ENCODE measurements around the gene HIPK1.
A peak's percentile ranks its signal among the peaks of the same experiment; 100 is the strongest.

The HIPK1 gene

GRCh38 chr1:113928941-113929749, at the start of gene HIPK1:
HIPK1 (plus strand) TSS chr1:113929324.
- DNase-seq: peak; percentile 94

GRCh38 chr1:113879739-113880038, 49.4 kb upstream of the HIPK1 start:
- DNase-seq: no peak

- DNase-seq: no peak
Observed at GRCh38 chr1:113881661-113882060, 47.5 kb upstream of the HIPK1 start.

GRCh38 chr1:113886417-113887401, 42.4 kb upstream of the HIPK1 start:
- DNase-seq: no peak

- DNase-seq: no peak
Observed at GRCh38 chr1:113887402-113888175, 41.5 kb upstream of the HIPK1 start, which contains the start of gene BCL2L15. BCL2L15 (minus strand) TSS chr1:113887581; CDS start chr1:113887375, 206 bp downstream.

GRCh38 chr1:113890816-113891215, 38.3 kb upstream of the HIPK1 start:
- DNase-seq: no peak

GRCh38 chr1:113891631-113892220, 37.4 kb upstream of the HIPK1 start:
- DNase-seq: no peak

- no peak for DNase-seq
Observed at GRCh38 chr1:113893267-113893666, 35.9 kb upstream of the HIPK1 start.

GRCh38 chr1:113895098-113895497, 34.0 kb upstream of the HIPK1 start:
- DNase-seq: no peak

- no peak for DNase-seq
Observed at GRCh38 chr1:113895961-113896360, 33.2 kb upstream of the HIPK1 start.

GRCh38 chr1:113898241-113898814, 30.8 kb upstream of the HIPK1 start:
- DNase-seq: no peak

GRCh38 chr1:113899111-113899510, 30.0 kb upstream of the HIPK1 start:
- DNase-seq: no peak

- no peak for DNase-seq
Observed at GRCh38 chr1:113901191-113901590, 27.9 kb upstream of the HIPK1 start.

GRCh38 chr1:113903501-113904292, 25.4 kb upstream of the HIPK1 start:
- DNase-seq: peak; percentile 25

- DNase-seq: no peak
Observed at GRCh38 chr1:113904293-113904673, 24.8 kb upstream of the HIPK1 start.

GRCh38 chr1:113904674-113905434, 24.3 kb upstream of the HIPK1 start, which contains the start of the genes AP4B1 and DCLRE1B:
AP4B1 (minus strand) TSS chr1:113904799; CDS start chr1:113904717, 82 bp downstream.
DCLRE1B (plus strand) TSS chr1:113905326; CDS start chr1:113905587, 261 bp downstream.
- peak; percentile 94 for DNase-seq

- DNase-seq: no peak
Observed at GRCh38 chr1:113905435-113905861, 23.7 kb upstream of the HIPK1 start.

GRCh38 chr1:113912594-113913311, 16.4 kb upstream of the HIPK1 start:
- no peak for DNase-seq

- no peak for DNase-seq
Observed at GRCh38 chr1:113913312-113913668, 15.8 kb upstream of the HIPK1 start.
